ENCODE data around the gene HAP1. TPM values are rescaled to one million over a fixed set of nuclear protein-coding genes. Genes with fewer than 3 reads are reported as not detected.

HAP1 gene
- polyA plus RNA-seq, 2 of the 4 experiments (the other 2 are of a cell fraction), result 1.6 to 2.2 TPM

DNA sequence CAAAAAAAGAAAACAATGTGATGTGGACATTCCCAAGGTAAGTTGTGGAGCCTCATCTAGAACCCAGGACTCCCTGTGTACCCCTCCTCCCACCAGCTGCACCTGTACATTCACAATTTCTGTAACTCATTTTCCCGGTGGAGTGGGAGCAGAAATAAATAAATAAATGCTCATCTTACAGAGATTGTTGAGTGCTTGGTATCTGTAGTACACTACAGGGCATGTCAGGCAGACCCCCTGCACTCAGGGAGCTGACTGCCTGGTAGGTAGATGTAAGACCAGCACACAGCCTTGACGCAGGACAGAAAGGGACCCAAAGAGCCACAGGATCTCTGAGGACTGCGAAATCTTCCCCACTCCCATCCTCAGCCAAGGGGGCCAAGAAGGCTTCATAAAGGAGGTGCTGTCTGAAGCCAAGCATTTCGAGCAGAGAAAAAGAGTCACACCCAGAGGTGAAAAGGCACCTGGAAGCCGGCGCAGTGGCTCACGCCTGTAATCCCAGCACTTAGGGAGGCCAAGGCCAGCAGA is 39.2 kb downstream of the HAP1 start:
- H3K9me3 ChIP-seq, result no peaks in the 10 kb centered on the region
- H3K4me2 ChIP-seq, result no peak overlapping the region
- WGBS (ENCODE audit: missing lambda C conversion rate), result 86% methylated on average over 7 of the region's 7 CpGs
- FAIRE-seq (no peak), ATAC-seq (peak; percentile 40 to 46), DNase-seq (ENCODE audit: low read depth in 1 of 2, low spot score in 1 of 2) (peak in 1 of 2 experiments; percentile 41)
- ChIA-PET CTCF (interaction anchor here (0.6 to 7.0 kb wide), 29 partner anchors 10 to 1388 kb away, joined by 3 to 210 read pairs (median 5); partner anchors contain the start of genes GAST, HAP1, JUP and NKIRAS2), POLR2A (interaction anchor here (1.2 to 1.5 kb wide), 3 partner anchors 10 to 215 kb away, joined by 3 to 6 read pairs (median 5); partner anchors contain the start of gene HAP1)
- TF ChIP-seq ATOH8 (CRISPR knock-in tag; IDR thresholded peaks at IDR 0.05; ENCODE audit: low read depth), result no peak
- TF ChIP-seq TFCP2L1 (CRISPR knock-in tag; IDR thresholded peaks at IDR 0.05), result peak; percentile 74; the same call in 1 of the 2 replicates
- TF ChIP-seq POLR2AphosphoS2 (conservative IDR thresholded peaks at IDR 0.05; ENCODE audit: low read length), result peak; percentile 85
- TF ChIP-seq, protein P1, sequence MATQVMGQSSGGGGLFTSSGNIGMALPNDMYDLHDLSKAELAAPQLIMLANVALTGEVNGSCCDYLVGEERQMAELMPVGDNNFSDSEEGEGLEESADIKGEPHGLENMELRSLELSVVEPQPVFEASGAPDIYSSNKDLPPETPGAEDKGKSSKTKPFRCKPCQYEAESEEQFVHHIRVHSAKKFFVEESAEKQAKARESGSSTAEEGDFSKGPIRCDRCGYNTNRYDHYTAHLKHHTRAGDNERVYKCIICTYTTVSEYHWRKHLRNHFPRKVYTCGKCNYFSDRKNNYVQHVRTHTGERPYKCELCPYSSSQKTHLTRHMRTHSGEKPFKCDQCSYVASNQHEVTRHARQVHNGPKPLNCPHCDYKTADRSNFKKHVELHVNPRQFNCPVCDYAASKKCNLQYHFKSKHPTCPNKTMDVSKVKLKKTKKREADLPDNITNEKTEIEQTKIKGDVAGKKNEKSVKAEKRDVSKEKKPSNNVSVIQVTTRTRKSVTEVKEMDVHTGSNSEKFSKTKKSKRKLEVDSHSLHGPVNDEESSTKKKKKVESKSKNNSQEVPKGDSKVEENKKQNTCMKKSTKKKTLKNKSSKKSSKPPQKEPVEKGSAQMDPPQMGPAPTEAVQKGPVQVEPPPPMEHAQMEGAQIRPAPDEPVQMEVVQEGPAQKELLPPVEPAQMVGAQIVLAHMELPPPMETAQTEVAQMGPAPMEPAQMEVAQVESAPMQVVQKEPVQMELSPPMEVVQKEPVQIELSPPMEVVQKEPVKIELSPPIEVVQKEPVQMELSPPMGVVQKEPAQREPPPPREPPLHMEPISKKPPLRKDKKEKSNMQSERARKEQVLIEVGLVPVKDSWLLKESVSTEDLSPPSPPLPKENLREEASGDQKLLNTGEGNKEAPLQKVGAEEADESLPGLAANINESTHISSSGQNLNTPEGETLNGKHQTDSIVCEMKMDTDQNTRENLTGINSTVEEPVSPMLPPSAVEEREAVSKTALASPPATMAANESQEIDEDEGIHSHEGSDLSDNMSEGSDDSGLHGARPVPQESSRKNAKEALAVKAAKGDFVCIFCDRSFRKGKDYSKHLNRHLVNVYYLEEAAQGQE (IDR thresholded peaks at IDR 0.05), result 0 out of 2 replicates have a peak, but pooled peaks have one; percentile 4
- no peak for TF ChIP-seq RFX5 (IDR thresholded peaks at IDR 0.05)
- TF ChIP-seq TP53 (CRISPR knock-in tag; IDR thresholded peaks at IDR 0.05), result 0 out of 2 replicates have a peak, but pooled peaks have one; percentile 67
- TF ChIP-seq RARB (CRISPR knock-in tag; IDR thresholded peaks at IDR 0.05), result peak; percentile 68; the same call in 1 of the 2 replicates
- TF ChIP-seq FOSB (CRISPR knock-in tag; IDR thresholded peaks at IDR 0.05), result peak; percentile 82
- peaks cover 31% of the 10 kb centered on the region for H3K4me1 ChIP-seq
- H3K27ac ChIP-seq, result no peak overlapping the region
- H3K4me3 ChIP-seq, result no peak overlapping the region

- FAIRE-seq, result no peak
- ChIA-PET CTCF (interaction anchor here (0.5 to 18.1 kb wide), 12 partner anchors 15 to 1077 kb away, joined by 3 to 329 read pairs (median 5); partner anchors contain the start of gene GAST), POLR2A (interaction anchor here (0.7 to 1.7 kb wide), 3 partner anchors 15 to 343 kb away, joined by 4 to 9 read pairs (median 7); no protein-coding TSS in a partner anchor)
- H3K9me3 ChIP-seq, result no peaks in the 10 kb centered on the region
- whole genome bisulfite sequencing (ENCODE audit: missing lambda C conversion rate), result 89% methylated on average over 11 of the region's 11 CpGs
- peak overlapping the region; percentile 81; the same call in 1 of the 3 replicates for H3K4me2 ChIP-seq
- peak in 1 of 2 experiments; percentile 43 for DNase-seq (ENCODE audit: low read depth in 1 of 2, low spot score in 1 of 2)
- peaks cover 31% of the 10 kb centered on the region for H3K4me1 ChIP-seq
- no peak overlapping the region for H3K4me3 ChIP-seq
- peak; percentile 1 to 2; a peak in 3 of 6 replicates for ATAC-seq
- no peak overlapping the region for H3K27ac ChIP-seq
- TF ChIP-seq CBX2 (IDR thresholded peaks at IDR 0.05; ENCODE audit: borderline replicate concordance, low read depth), result no peak
- TF ChIP-seq EP300 (IDR thresholded peaks at IDR 0.05), result no peak
- TF ChIP-seq, protein P1 (IDR thresholded peaks at IDR 0.05), result peak; percentile 36; the same call in 1 of the 2 replicates
- TF ChIP-seq FOSL2 (IDR thresholded peaks at IDR 0.05), result no peak
- TF ChIP-seq FOSL2 (CRISPR knock-in tag; IDR thresholded peaks at IDR 0.05), result peak; percentile 51
- peak; percentile 98 for TF ChIP-seq TP53 (CRISPR knock-in tag; IDR thresholded peaks at IDR 0.05)
- TF ChIP-seq CEBPB (IDR thresholded peaks at IDR 0.05), result no peak
- TF ChIP-seq HEYL (CRISPR knock-in tag; IDR thresholded peaks at IDR 0.05), result no peak; the same call in 1 of the 2 replicates
- peak; percentile 99 for TF ChIP-seq HOXA7 (CRISPR knock-in tag; IDR thresholded peaks at IDR 0.05)
- TF ChIP-seq CTCF (IDR thresholded peaks at IDR 0.05), result no peak
- TF ChIP-seq RARB (CRISPR knock-in tag; IDR thresholded peaks at IDR 0.05), result peak; percentile 98
- TF ChIP-seq, protein P2, sequence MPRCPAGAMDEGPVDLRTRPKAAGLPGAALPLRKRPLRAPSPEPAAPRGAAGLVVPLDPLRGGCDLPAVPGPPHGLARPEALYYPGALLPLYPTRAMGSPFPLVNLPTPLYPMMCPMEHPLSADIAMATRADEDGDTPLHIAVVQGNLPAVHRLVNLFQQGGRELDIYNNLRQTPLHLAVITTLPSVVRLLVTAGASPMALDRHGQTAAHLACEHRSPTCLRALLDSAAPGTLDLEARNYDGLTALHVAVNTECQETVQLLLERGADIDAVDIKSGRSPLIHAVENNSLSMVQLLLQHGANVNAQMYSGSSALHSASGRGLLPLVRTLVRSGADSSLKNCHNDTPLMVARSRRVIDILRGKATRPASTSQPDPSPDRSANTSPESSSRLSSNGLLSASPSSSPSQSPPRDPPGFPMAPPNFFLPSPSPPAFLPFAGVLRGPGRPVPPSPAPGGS (IDR thresholded peaks at IDR 0.05), result peak; percentile 38; the same call in 1 of the 3 replicates
- no peak for TF ChIP-seq HDAC2 (IDR thresholded peaks at IDR 0.05)
- no peak for TF ChIP-seq RCOR1 (IDR thresholded peaks at IDR 0.05; ENCODE audit: low read depth, low read length)
- TF ChIP-seq BHLHE40 (IDR thresholded peaks at IDR 0.05; ENCODE audit: low read depth, low read length), result no peak
- no peak for TF ChIP-seq MAZ (IDR thresholded peaks at IDR 0.05; ENCODE audit: borderline replicate concordance, low read depth, low read length)
- TF ChIP-seq JUN (IDR thresholded peaks at IDR 0.05), result peak in 1 of 2 experiments; percentile 61; a peak in 3 of 5 replicates
Measured at GRCh38 chr17:41692722-41693521, 41.5 kb downstream of the HAP1 start.
